A549 (cell line): Measurements from ENCODE around the gene GSTP1. TPM values are rescaled to one million over a fixed set of nuclear protein-coding genes. Genes with fewer than 3 reads are reported as not detected.

Source experiments
- ATAC-seq, 2 experiments: fragments of 200-7000 bp in 1 of 2; fragments of >200 bp in 1 of 2; cut with Nextera tagmentation in 1 of 2; cut with Tn5 transposase in 1 of 2; 3 replicates each; pipeline versions ENCODE4 v1.8.0 to v1.9.1; 2018 to 2020; ENCODE audit warnings: mild to moderate bottlenecking in 1 of 2, moderate library complexity in 1 of 2
- CTCF ChIA-PET: fragments of 300-600 bp; sonication (Branson Sonifier 250); formaldehyde crosslinking; extraction: SDS; loops from one replicate; lab custom pipeline; 2021; ENCODE audit warnings: antibody characterized with exemption, inconsistent platforms; lab: Yijun Ruan, JAX
- POLR2A ChIA-PET: fragments of 350-600 bp; formaldehyde crosslinking; extraction: SDS; loops from one replicate; lab custom pipeline; 2021; ENCODE audit warnings: antibody characterized with exemption, inconsistent platforms; lab: Yijun Ruan, JAX
- DNase-seq, 2 experiments: peaks; one replicate each; pipeline versions ENCODE4 v3.0.0 to v3.0.0-alpha.2; 2011 to 2016; ENCODE audit warnings: low read depth in 1 of 2, low spot score in 1 of 2
- FAIRE-seq: peaks from 2 replicates; lab custom pipeline; 2011; peaks lifted over from hg19 to GRCh38; lab: Jason Lieb, UNC
- H3K27ac ChIP-seq, 2 experiments: fragments of >200 bp; sonication (Bioruptor Twin); formaldehyde crosslinking; 3 replicates each; pipeline ENCODE4 v1.5.1; 2016 to 2017
- H3K4me1 ChIP-seq: fragments of >200 bp; sonication (Bioruptor Twin); formaldehyde crosslinking; 3 replicates; pipeline ENCODE4 v1.6.1; 2016
- H3K4me2 ChIP-seq: fragments of >200 bp; sonication (Bioruptor Twin); formaldehyde crosslinking; 3 replicates; pipeline ENCODE4 v1.6.1; 2016
- H3K4me3 ChIP-seq: fragments of >200 bp; sonication (Bioruptor Twin); formaldehyde crosslinking; 3 replicates; pipeline ENCODE4 v1.5.1; 2016
- H3K9me3 ChIP-seq: fragments of >200 bp; sonication (Bioruptor Twin); formaldehyde crosslinking; 3 replicates; pipeline ENCODE4 v1.6.1; 2016
- BCL3 ChIP-seq: fragments of >200 bp; sonication (Bioruptor Twin); formaldehyde crosslinking; IDR thresholded peaks from 3 replicates; pipeline ENCODE4 v1.6.1; 2016
- EHMT2 ChIP-seq: fragments of 200-600 bp; sonication (generic); IDR thresholded peaks from 2 replicates; pipeline ENCODE4 v1.6.1; 2016; ENCODE audit warnings: antibody characterized with exemption, low read depth, mild to moderate bottlenecking, moderate library complexity
- ELK1 ChIP-seq: fragments of 150-350 bp; IDR thresholded peaks from 2 replicates; pipeline ENCODE4 v1.6.1; 2014; ENCODE audit warnings: low read depth, mild to moderate bottlenecking, low read length
- FOSL2 ChIP-seq, 2 experiments: fragments of 450-650 bp in 1 of 2; fragments of >200 bp in 1 of 2; sonication (Bioruptor Twin) in 1 of 2; formaldehyde crosslinking; IDR thresholded peaks; 2 replicates each; pipeline versions ENCODE4 v1.5.0 to v1.6.1; 2016 to 2020; ENCODE audit warnings: mild to moderate bottlenecking in 1 of 2, moderate library complexity in 1 of 2
- FOXS1 ChIP-seq: fragments of 250-450 bp; sonication (Bioruptor Pico); IDR thresholded peaks from 2 replicates; pipeline ENCODE4 v1.5.0; 2020; ENCODE audit warnings: mild to moderate bottlenecking, moderate library complexity
- HES2 ChIP-seq: fragments of >200 bp; sonication (Bioruptor Twin); formaldehyde crosslinking; IDR thresholded peaks from 2 replicates; pipeline ENCODE4 v1.6.1; 2016
- JUN ChIP-seq, 2 experiments: fragments of >200 bp; sonication (Bioruptor Twin); formaldehyde crosslinking; IDR thresholded peaks; 2 replicates in 1 of 2; 3 replicates in 1 of 2; pipeline ENCODE4 v1.6.1; 2016 to 2017
- MAFK ChIP-seq: fragments of 450-650 bp; IDR thresholded peaks from 2 replicates; pipeline ENCODE4 v1.6.1; 2014; ENCODE audit not compliant: partially characterized antibody
- MYC ChIP-seq: IDR thresholded peaks from 2 replicates; pipeline ENCODE4 v1.6.1; 2012; ENCODE audit warnings: mild to moderate bottlenecking, inconsistent platforms, low read length, improper control_type of control experiment, borderline replicate concordance
- POLR2AphosphoS2 ChIP-seq: conservative IDR thresholded peaks from 2 replicates; pipeline ENCODE4 v1.6.1; 2012; ENCODE audit warnings: low read length, improper control_type of control experiment, inconsistent platforms
- RARB ChIP-seq: fragments of 250-450 bp; sonication (Bioruptor Pico); IDR thresholded peaks from 2 replicates; pipeline ENCODE4 v1.8.0; 2021; ENCODE audit warnings: mild to moderate bottlenecking, moderate library complexity
- REST ChIP-seq: fragments of 200-600 bp; sonication (generic); IDR thresholded peaks from 2 replicates; pipeline ENCODE4 v1.6.1; 2016; ENCODE audit warnings: antibody characterized with exemption, mild to moderate bottlenecking, moderate library complexity
- TP53 ChIP-seq: fragments of 250-450 bp; sonication (Bioruptor Pico); IDR thresholded peaks from 2 replicates; pipeline ENCODE4 v1.5.0; 2021; ENCODE audit warnings: mild to moderate bottlenecking, moderate library complexity
- USF2 ChIP-seq: fragments of 450-650 bp; IDR thresholded peaks from 2 replicates; pipeline ENCODE4 v1.6.1; 2014; ENCODE audit warnings: antibody characterized with exemption
- ZFP36 ChIP-seq: fragments of 450-650 bp; IDR thresholded peaks from 2 replicates; pipeline ENCODE4 v1.6.1; 2014; ENCODE audit warnings: borderline replicate concordance; ENCODE audit not compliant: partially characterized antibody
- WGBS: methylation state at CpG from one replicate; pipeline ENCODE4 v1.1.6; 2017; ENCODE audit errors: missing lambda C conversion rate; 5-methylcytosine and 5-hydroxymethylcytosine counted together
- polyA plus RNA-seq, 4 experiments: library from polyadenylated mRNA; depleted of rRNA in 3 of 4; stranded (reverse); fragments of >200 nt; fragmentation: RNase III in 1 of 4; extraction: RNeasy Plus Mini Kit Qiagen cat#74134 plus additional on column Dnase treatment in 1 of 4; gene quantifications; 2 replicates in 3 of 4; 3 replicates in 1 of 4; pipeline ENCODE4 v1.2.3, GENCODE V29; 2011 to 2017

The GSTP1 gene
- polyA plus RNA-seq, 2 of the 4 experiments (the other 2 are of a cell fraction): 991 to 1,034 TPM

- H3K9me3 ChIP-seq: no peaks in the 10 kb centered on the region
- POLR2A ChIA-PET: no interaction called here
- TF ChIP-seq ZFP36 (no peak), POLR2AphosphoS2 (no peak), EHMT2 (no peak)
- TF ChIP-seq, all 56 proteins: peak for 0
- H3K27ac ChIP-seq: peak overlapping the region in 1 of 2 experiments; percentile 29; a peak in 1 of 6 replicates
- DNase-seq (no peak), ATAC-seq (no peak; a peak in 1 of 6 replicates), FAIRE-seq (no peak)
- peaks cover 46% of the 10 kb centered on the region for H3K4me1 ChIP-seq
- H3K4me2 ChIP-seq: no peak overlapping the region
- CTCF ChIA-PET: interaction anchor here (1.0 to 2.1 kb wide), 3 partner anchors 52 to 199 kb away, joined by 3 to 15 read pairs (median 5); partner anchors contain the start of gene NUDT8
- no peak overlapping the region for H3K4me3 ChIP-seq
- WGBS: 87% methylated on average over 4 of the region's 6 CpGs
Measured at GRCh38 chr11:67577951-67578350, 5.7 kb upstream of the GSTP1 start.

- POLR2A ChIA-PET: no interaction called here
- 21% methylated on average over 11 of the region's 11 CpGs for WGBS
- Histone ChIP-seq H3K4me2 (peak overlapping the region; percentile 98), H3K9me3 (no peaks in the 10 kb centered on the region), H3K27ac (peak overlapping the region; percentile 97 to 99), H3K4me3 (no peak overlapping the region; the same call in 2 of the 3 replicates)
- FAIRE-seq (no peak), ATAC-seq (no peak)
- TF ChIP-seq TP53 (no peak), MYC (no peak), USF2 (no peak), JUN (IDR thresholded peaks at IDR 0.05) (no peak), FOXS1 (CRISPR knock-in tag) (no peak), RARB (no peak), MAFK (no peak), FOSL2 (IDR thresholded peaks at IDR 0.05) (no peak), FOSL2 (CRISPR knock-in tag; IDR thresholded peaks at IDR 0.05) (no peak), BCL3 (no peak), ELK1 (no peak), EHMT2 (no peak), HES2 (no peak), REST (no peak)
- TF ChIP-seq, all 56 proteins: peak for 0
- CTCF ChIA-PET: interaction anchor here (0.9 to 5.7 kb wide), 2 partner anchors 8 to 26 kb away, joined by 3 to 65 read pairs; no protein-coding TSS in a partner anchor
- no peak for DNase-seq
- H3K4me1 ChIP-seq: peaks cover 55% of the 10 kb centered on the region
Measured at GRCh38 chr11:67581469-67581868, 2.1 kb upstream of the GSTP1 start.
